SW 1271 (cell line): ENCODE measurements around the gene GPRIN2.
"Not testable (repeated sequence)": the region's sequence is repeated elsewhere in the genome, so short reads cannot be mapped to it uniquely, and the experiment has no call there.

Source experiments
- DNase-seq, 2 experiments: peaks; one replicate each; lab custom pipeline; 2025; lab: John Stamatoyannopoulos, UW

GPRIN2 gene

GRCh38 chr10:46537309-46537708, 19.1 kb downstream of the GPRIN2 start:
- no peak for DNase-seq

DNA sequence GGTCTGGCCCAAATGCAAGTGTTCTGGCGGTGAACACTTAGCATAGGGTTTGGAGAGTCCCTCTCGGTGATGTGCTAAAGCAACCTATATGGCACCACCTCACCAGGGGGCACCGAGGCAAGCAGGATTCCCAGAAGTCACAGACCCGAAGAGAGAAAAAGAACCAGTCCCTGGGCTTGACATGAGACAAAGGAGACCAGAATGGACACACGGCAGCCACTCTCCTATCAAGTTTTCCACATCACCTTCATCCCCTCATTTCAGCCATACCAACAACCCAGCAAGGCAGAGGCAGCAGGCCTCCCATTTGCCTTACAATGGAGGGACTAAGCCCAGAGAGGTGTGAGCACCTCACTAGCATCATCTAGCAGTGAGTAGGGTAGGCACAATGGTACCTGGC, 19.7 kb downstream of the GPRIN2 start:
- DNase-seq: no peak

DNA sequence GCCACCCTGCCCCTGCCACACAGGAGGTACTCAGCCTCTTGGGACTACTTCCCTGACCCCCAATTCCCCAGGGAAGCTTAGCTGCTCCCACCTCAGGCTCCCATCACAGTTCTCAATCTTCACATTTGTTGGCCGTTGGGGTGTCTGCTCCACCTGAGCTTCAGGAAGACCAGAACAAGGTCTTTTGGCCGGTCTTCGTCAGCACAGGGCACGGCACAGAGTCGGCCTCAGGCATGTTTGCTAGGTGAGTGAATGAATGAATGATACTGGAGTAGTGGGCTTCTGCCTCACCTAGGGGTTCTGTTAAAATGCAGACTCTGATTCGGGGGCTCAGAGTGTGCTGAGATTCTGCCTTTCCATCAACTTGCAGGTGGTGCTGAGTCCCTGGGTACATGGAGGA, 20.3 kb downstream of the GPRIN2 start:
- no peak for DNase-seq

DNA sequence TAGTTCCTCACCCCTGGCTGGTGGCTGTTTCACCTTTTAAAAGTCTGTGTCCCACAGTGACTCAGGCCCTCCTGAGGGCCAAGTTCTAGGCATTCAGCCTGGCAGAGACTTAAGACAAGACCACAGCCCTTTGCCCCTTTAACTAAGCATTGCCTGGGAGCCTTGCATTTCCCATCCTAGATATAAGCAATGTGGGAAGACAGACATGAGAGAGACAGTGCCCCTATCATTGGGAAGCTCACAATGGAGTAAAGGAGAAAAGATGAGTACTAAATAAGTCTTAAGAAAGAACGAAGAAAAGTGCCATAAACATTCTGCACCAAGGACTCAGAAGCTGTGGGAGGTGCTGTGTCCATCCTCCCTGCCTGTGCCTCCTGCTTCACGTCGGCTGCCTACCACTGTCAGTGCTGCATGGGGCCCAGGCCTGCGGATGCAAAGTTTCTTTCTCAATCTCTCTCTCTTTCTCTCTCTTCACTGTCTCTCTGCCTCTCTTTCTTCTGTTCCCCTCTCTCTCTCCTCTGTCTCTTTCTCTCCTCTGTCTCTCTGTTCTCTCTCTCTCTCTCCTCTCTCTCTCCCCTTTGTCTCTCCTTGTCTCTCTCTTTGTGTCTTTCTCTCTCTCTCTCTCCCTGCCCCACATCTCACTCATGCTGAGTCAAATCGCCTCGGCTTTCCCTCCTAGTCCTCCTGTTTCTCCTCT, 21.5 kb downstream of the GPRIN2 start:
- DNase-seq: no peak

DNA sequence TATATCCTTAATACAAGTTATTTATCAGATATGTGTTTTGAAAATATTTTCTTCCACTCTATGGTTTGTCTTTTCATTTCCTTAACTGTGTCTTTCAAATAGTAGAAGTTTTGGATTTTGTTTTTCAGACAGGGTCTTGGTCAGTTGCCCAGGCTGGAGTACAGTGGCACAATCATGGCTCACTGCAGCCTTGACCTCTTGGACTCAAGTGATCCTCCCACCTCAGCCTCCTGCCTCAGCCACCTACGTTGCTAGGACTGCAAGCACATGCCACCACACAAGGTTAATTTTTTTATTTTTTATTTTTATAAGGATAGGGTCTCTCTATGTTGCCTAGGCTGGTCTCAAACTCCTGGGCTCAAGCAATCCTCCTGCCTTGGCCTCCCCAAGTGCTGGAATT, 24.2 kb downstream of the GPRIN2 start:
- DNase-seq: not testable (repeated sequence)

- no peak for DNase-seq
These were observed 25.9 kb downstream of the GPRIN2 start for GRCh38 chr10:46530249-46531186.

GRCh38 chr10:46529742-46530141, 26.7 kb downstream of the GPRIN2 start:
- not testable (repeated sequence) for DNase-seq

DNA sequence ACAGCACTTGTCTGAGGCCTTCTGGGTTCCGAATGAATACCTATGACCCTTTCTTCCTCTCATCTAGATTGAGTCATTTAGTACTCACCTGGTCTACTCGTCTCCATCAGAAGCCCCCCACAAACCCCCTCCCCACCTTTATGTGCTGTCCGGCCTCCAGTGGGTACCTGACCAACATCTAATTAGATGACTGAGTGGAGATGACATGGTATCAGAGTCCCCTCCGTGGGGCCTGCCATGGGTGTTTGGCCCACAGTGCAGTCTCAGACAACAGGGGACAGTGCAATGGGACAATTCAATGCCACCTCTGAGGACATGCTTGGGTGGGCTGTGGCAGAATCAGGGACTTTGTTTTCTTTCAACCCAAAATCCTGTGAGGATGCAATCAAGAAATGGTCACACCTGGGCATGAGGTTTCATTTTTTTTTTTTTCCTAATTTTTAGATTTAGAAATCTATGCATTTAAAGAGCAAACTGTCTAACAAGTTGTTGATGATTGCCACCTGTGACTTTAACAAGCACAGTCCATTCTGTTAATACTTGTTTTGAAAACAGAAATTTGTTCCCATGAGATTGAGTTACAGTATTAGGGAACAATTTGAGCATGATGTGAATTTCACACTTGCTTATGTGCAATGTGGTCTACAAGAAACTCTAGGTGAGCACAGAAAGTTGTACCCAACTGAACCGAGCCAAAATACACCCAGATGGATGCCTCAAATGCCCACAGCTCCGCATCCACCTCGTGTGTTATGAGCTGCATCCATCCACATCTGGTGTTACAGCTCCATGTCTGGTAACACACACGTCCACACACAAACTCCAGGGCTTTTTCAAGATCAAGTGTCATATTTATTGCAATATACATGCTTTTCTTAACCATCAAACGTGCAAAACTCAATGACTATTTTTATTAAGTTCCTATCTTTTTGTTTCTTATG, 27.5 kb downstream of the GPRIN2 start:
- DNase-seq: no peak

DNA sequence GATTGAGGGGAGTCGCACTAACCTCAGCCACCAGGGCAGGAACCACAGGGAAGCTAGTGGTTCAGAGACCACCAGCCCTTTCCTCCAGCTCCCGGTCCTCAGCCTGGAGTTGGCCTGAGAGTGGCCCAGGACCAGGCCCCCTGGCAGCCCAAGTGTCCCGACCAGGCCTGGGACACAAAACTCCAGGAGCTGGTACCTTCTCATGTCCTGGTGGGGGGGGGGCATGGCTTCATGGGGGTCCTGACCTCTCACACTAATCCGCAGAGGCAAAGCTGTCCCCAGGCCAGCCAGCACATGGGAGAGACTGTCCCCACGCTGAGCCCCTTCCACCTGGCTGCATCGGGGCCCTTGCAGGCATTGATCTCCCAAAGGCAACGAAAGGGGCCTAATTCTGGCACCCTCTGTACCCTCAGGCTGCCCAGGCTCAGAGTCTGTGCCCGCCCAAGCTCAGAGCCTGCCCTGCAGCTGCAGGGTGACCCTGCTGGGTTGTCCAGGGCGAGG, 28.2 kb downstream of the GPRIN2 start:
- no peak for DNase-seq

GRCh38 chr10:46527241-46527811, 29.1 kb downstream of the GPRIN2 start:
- no peak for DNase-seq

- DNase-seq: peak in 1 of 2 experiments; percentile 12
These were observed 29.8 kb downstream of the GPRIN2 start for GRCh38 chr10:46526682-46527038.

- no peak for DNase-seq
These were observed 30.4 kb downstream of the GPRIN2 start for GRCh38 chr10:46525824-46526681.

- peak; percentile 60 to 65 for DNase-seq
These were observed 31.2 kb downstream of the GPRIN2 start for GRCh38 chr10:46525177-46525823.

DNA sequence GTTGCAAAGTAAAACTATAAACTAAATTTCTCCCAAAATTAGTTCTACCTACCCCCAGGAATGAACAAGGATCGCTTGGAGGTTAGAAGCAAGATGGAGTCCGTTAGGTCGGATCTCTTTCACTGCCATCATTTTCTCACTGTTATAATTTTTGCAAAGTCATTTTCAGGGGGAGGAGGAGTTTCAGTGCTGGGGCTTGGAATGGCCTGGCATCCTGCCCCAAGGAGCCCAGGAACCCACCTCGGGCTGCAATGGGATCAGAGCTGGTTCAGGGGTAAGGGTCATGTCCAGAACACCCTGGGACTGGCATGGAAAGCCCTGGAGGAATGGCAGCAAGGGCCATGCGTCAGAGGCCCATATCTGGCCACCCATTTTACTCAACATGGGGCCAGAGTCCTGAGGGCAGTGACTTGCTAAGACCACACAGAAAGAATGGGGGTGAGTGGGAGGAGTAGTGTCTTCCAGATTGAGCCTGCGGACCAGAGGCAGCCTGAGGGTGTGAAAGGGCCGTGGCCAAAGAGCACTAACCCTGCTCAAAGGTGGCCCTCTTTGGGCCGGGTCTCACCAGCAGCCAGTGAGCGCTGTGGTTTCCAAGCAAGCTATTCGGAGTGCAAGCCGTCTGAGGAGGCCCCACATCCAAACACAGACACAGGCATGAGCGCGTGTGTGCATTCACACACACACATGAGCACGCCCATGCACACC, 31.8 kb downstream of the GPRIN2 start:
- DNase-seq: no peak

- DNase-seq: no peak
These were observed 32.4 kb downstream of the GPRIN2 start for GRCh38 chr10:46523962-46524471.

DNA sequence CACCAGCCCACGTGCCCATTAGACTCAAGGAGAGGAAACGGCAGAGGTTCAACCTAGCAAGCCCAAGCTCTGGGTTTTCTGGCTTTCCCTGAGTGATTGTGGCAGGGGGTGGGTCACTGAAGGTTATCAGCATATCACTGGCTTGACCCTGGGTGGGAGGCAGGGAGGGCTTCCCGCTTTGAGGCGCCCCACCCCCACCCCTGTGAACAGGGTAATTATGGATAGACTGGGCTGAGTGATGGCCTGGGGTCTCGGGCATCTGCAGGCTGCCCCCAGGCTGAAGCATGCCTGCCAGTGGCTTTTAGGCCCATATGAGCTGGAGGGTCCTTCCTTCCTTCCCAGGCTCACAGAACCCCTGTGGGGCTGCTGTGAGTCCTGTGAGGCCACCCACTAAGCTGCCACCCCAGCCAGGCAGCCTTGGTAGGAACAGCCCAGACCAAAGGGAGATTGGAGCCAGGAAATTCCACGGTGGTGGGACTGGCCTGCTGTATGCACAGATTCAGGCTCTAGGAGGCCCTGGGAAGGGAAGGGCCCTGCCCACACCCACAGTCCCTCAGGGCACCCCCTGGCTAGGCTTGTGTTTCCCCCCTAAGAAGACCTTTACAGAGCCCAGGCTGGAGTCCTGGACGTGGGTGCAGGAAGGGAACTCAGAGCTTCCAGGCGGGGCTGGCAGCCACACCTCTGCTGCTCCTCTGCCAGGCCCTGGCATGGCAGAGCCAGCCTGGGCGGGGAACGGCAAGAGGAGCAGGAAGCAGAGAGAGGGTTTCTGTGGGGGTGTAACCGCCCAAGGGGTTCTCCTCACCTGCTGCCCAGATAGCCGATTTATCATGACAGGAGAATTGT, 33.1 kb downstream of the GPRIN2 start:
- DNase-seq: no peak

GRCh38 chr10:46522295-46523118, 34.0 kb downstream of the GPRIN2 start:
- no peak for DNase-seq
